ENCODE results near the gene RPS29.

- TF ChIP-seq MEIS2 (IDR thresholded peaks at IDR 0.05; ENCODE audit: partially characterized antibody) (no peak), ELF4 (CRISPR knock-in tag; IDR thresholded peaks at IDR 0.05) (no peak), CTCF (IDR thresholded peaks at IDR 0.05 in 2 of 3, conservative IDR thresholded peaks at IDR 0.05 in 1 of 3; ENCODE audit: insufficient read depth in 2 of 3, low read depth in 1 of 3, low read length in 3 of 3) (no peak), CEBPZ (IDR thresholded peaks at IDR 0.05; ENCODE audit: borderline replicate concordance, low read depth, low read length) (no peak), RAD21 (CRISPR knock-in tag; conservative IDR thresholded peaks at IDR 0.05 in 1 of 2, IDR thresholded peaks at IDR 0.05 in 1 of 2) (no peak)
Observed at GRCh38 chr14:49569281-49569680, 16.9 kb downstream of the RPS29 start.
